ENCODE measurements around the gene VEGFB.

Gene VEGFB

DNA sequence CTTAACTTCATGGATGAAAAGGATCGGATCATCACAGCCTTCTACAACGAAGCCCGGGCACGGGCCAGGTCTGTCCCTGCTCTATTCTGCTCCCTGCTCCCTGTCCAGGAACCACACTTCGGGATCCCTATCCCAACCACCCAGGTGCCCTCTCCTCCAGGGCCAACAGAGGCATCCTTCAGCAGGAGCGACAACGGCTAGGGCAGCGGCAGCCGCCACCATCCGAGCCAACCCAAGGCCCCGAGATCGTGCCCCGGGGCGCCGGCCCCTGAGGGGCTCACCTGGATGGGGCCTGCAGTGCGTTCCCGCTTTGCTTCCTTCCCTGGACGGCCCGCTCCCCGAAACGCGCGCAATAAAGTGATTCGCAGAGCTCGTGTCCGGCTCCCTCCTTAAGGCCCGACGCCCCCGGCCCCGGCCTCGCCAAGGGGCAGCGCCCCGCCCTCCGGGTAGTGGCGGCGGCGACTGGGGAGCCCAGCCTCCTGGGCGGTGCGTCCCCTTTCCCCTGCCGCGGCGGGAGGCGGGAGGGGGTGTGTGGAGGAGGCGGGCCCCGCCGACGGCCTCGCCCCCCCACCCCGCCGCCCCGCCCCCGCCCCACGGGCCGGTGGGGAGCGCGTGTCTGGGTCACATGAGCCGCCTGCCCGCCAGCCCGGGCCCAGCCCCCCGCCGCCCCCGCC is at the start of gene VEGFB:
Gene VEGFB (plus strand): TSS at position 672 of the 674 bp plus-strand sequence. CDS start 250 bp downstream, outside the sequence.
- DNase-seq = peak in 1 of 2 experiments; percentile 70

GRCh38 chr11:64185175-64185692 is 49.1 kb upstream of the VEGFB start:
- DNase-seq = no peak

GRCh38 chr11:64185693-64186491 is 48.5 kb upstream of the VEGFB start, which contains the start of gene STIP1:
Gene STIP1, plus strand, starts transcription at chr11:64186171. Its CDS starts 91 bp downstream, at chr11:64186262.
- DNase-seq = peak; percentile 99 to 100

- DNase-seq = no peak
Observed at GRCh38 chr11:64186492-64187165, 47.8 kb upstream of the VEGFB start.

- no peak for DNase-seq
Observed at GRCh38 chr11:64192434-64192833, 42.0 kb upstream of the VEGFB start.

GRCh38 chr11:64196626-64197025 is 37.8 kb upstream of the VEGFB start:
- DNase-seq = no peak

GRCh38 chr11:64198511-64198910 is 35.9 kb upstream of the VEGFB start:
- DNase-seq = no peak

- DNase-seq = no peak
Observed at GRCh38 chr11:64201543-64201942, 32.8 kb upstream of the VEGFB start.

GRCh38 chr11:64202992-64203391 is 31.4 kb upstream of the VEGFB start:
- no peak for DNase-seq

DNA sequence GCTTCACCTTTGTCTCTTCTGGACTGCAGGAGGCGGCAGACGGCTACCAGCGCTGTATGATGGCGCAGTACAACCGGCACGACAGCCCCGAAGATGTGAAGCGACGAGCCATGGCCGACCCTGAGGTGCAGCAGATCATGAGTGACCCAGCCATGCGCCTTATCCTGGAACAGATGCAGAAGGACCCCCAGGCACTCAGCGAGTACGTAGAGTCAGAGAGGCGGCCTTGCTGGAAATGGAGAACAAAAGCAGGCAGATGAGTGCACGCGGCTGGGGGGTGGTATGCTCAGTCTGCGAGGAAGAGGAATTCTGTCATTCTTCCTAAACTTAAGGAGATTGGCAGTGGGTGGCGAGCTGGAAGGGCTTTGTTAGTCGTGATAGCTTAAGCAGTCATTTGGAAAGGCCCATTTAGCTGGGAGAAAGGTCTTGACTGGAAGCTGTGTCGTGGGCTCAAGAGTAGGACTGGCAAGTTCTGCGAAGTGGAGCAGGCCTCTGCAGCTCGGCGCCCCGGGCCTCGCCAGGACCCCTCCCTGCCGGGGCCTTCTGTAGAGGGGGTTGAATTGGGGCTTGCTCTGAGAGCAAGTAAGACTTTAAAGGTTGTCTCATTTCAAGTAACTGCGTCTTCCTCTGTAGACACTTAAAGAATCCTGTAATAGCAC is 30.8 kb upstream of the VEGFB start:
- DNase-seq = no peak

GRCh38 chr11:64204080-64204440 is 30.3 kb upstream of the VEGFB start:
- DNase-seq = no peak

DNA sequence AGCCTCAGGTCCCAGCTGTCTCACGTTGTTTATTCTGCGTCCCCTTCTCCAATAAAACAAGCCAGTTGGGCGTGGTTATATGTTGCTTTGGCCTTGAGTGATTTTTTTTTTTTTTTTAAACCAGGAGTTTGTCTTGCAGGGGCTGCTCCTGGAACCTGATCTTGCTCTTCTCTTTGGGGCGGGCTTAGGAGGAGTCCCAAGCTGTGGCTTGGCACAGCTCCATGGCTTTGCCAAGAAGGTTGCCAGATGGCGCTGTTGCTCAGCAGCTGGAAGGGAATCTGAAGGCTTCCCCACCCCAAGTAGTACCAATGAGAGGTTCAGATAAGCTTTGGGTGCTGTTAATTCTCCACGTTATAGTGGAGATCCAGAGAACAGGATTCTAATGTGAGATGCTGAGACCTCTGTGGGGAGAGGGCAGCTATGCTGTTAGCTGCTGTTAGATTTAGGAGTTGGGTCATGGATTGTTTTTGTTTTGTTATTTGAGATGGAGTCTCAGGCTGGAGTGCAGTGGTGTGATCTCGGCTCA is 29.9 kb upstream of the VEGFB start:
- DNase-seq = peak; percentile 68 to 94

- no peak for DNase-seq
Observed at GRCh38 chr11:64206457-64207255, 27.7 kb upstream of the VEGFB start, which contains the start of gene FERMT3. Gene FERMT3, plus strand, starts transcription at chr11:64206721. Its CDS starts 644 bp downstream, at chr11:64207365.

DNA sequence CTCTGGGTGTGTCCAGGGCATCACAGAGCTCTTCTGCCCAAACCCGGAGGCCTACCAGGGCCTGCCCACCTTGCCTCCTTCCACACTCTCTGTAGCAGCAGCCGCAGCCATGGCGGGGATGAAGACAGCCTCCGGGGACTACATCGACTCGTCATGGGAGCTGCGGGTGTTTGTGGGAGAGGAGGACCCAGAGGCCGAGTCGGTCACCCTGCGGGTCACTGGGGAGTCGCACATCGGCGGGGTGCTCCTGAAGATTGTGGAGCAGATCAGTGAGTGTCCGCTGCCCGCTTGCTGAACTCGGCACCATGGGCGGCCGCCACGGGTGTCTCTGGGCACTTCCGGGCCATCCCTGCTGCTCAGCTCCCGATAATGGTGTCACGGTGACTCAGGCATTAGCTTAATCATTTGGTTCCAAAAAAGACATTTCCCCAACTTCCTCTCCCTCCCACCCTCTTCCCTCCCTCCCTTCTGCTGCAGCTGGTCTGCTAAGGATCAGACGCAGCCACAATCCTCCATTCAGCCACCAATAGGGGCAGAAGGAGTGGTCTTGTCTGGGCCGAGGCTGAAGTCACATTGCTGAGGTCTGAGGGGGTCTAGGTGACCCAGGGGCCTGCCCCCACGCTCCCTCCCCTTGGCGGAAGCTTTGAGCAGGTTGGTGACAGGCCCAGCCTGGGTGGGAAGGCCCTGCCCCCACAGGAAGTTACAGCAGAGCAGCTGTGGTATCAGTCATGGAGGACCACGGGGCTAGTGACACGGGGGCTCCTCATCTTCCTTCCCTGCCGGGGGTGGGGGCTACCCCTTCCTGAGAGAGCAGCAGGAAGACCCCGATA is 26.9 kb upstream of the VEGFB start:
- DNase-seq = no peak

DNA sequence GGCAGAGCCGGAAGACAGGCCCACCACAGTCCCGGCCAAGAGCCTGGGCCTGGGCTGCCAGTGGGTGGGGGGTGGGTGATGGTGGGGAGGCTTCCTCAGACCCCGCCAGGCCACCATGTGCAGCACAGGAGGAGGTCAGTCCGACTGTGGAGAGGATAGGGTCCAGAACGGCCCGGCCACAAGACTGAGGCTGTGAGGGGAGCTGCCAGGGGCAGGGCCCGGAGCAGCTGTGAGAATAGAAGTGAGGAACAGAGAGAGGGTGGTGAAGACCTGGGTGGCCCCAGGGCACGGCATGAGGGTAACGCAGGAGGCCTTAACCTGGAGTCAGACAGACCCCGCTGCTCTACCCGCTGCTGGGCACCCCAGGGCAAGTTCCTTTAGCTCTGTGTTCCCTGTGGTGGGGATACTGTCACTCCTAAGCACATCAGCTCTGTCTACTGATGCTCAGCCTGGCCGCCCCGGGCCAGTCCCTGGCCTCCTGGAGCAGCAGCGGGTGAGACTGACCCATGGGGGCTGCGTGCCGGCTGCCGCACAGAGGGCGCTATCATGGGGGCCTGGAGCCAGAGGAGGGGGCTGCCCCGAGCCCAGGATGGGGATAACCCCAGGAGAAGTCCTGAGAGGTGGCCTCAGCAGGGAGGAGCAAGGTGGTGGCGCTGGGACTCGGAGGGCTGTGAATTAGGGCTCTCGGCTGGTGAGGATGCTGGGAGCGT is 26.1 kb upstream of the VEGFB start:
- no peak for DNase-seq

GRCh38 chr11:64208796-64209562 is 25.4 kb upstream of the VEGFB start:
- no peak for DNase-seq

DNA sequence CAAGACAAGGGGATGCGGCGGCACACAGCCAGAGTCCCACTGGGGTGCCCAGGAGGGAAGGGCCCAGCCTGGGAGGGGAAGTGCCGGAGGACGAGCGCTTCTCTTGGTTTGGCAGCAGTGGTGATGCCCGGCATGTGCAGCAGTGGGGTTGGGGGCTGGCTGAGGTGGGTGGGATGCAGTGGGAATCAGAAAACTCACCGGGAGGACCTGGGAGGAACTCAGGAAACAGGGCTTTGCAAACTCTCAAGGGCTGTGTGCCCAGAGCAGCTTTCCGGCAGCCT is 24.9 kb upstream of the VEGFB start:
- no peak for DNase-seq

- DNase-seq = peak in 1 of 2 experiments; percentile 53
Observed at GRCh38 chr11:64210301-64211020, 23.9 kb upstream of the VEGFB start.
